Endothelial cell of umbilical vein (primary cell): ENCODE measurements around the gene UGT3A2. TPM values are rescaled to one million over a fixed set of nuclear protein-coding genes. Genes with fewer than 3 reads are reported as not detected.

Experiments
- BruUV-seq: library from RNA; stranded (reverse); fragments of 400-500 nt; replicated peaks from 2 replicates; lab custom pipeline; 2021; lab: Mats Ljungman, UMichigan
- CTCF ChIA-PET: fragments of 300-600, 350-600 bp; sonication (Branson Sonifier 250); formaldehyde crosslinking; loops from one replicate; lab custom pipeline; 2021; ENCODE audit warnings: antibody characterized with exemption, inconsistent platforms; lab: Charles Lee
- POLR2A ChIA-PET: fragments of 300-600, 350-600 bp; sonication (Branson Sonifier 250); formaldehyde crosslinking; loops from one replicate; lab custom pipeline; 2021; ENCODE audit warnings: antibody characterized with exemption, inconsistent platforms; lab: Charles Lee
- DNase-seq: peaks from one replicate; pipeline ENCODE4 v3.0.0-alpha.2; 2011; ENCODE audit warnings: low read depth, low spot score
- FAIRE-seq: peaks from 2 replicates; lab custom pipeline; 2011; peaks lifted over from hg19 to GRCh38; lab: Jason Lieb, UNC
- H2AFZ ChIP-seq: 2 replicates; pipeline ENCODE4 v1.6.0; 2012; ENCODE audit warnings: low read depth, low read length, control low read depth, inconsistent platforms
- H3K27ac ChIP-seq: 2 replicates; pipeline ENCODE4 v1.5.1; 2011; ENCODE audit warnings: low read depth, mild to moderate bottlenecking, control low read depth, low read length, moderate library complexity; ENCODE audit not compliant: insufficient read depth
- H3K27me3 ChIP-seq, 2 experiments: 2 replicates each; pipeline versions ENCODE4 v1.6.0 to v1.6.1; 2011; ENCODE audit warnings: low read length in 2 of 2, mixed read lengths in 1 of 2; ENCODE audit not compliant: control insufficient read depth in 2 of 2, insufficient read depth in 2 of 2
- H3K36me3 ChIP-seq, 2 experiments: 2 replicates in 1 of 2; 3 replicates in 1 of 2; pipeline ENCODE4 v1.5.1; 2011; ENCODE audit warnings: low read length in 2 of 2, mild to moderate bottlenecking in 1 of 2, moderate library complexity in 1 of 2; ENCODE audit not compliant: control insufficient read depth in 2 of 2, insufficient read depth in 2 of 2; ENCODE audit errors: extremely low read depth in 1 of 2
- H3K4me1 ChIP-seq: 3 replicates; pipeline ENCODE4 v1.5.1; 2011; ENCODE audit warnings: mild to moderate bottlenecking, low read length; ENCODE audit not compliant: control insufficient read depth, insufficient read depth; ENCODE audit errors: extremely low read depth
- H3K4me2 ChIP-seq: 2 replicates; pipeline ENCODE4 v1.6.1; 2011; ENCODE audit warnings: low read length, control low read depth, mixed read lengths; ENCODE audit not compliant: insufficient read depth
- H3K4me3 ChIP-seq, 3 experiments: fragments of 200-600 bp in 1 of 3; sonication (generic), shearing (Covaris generic) in 1 of 3; replicated peaks in 1 of 3; 2 replicates each; pipeline ENCODE4 v1.5.1; 2011 to 2016; ENCODE audit warnings: control low read depth in 3 of 3, low read length in 3 of 3, mild to moderate bottlenecking in 2 of 3, inconsistent platforms in 1 of 3, low read depth in 1 of 3, moderate library complexity in 1 of 3; ENCODE audit not compliant: insufficient read depth in 1 of 3
- H3K79me2 ChIP-seq: 2 replicates; pipeline ENCODE4 v1.6.0; 2012; ENCODE audit warnings: low read length, inconsistent platforms; ENCODE audit not compliant: control insufficient read depth, insufficient read depth
- H3K9ac ChIP-seq: replicated peaks from 2 replicates; pipeline ENCODE3; 2011; ENCODE audit warnings: low read length, control low read depth; ENCODE audit not compliant: insufficient read depth; ENCODE audit errors: extremely low read depth
- H3K9me1 ChIP-seq: replicated peaks from 3 replicates; pipeline ENCODE4 v1.6.0; 2011; ENCODE audit warnings: mild to moderate bottlenecking, low read length; ENCODE audit not compliant: control insufficient read depth, insufficient read depth; ENCODE audit errors: extremely low read depth
- H3K9me3 ChIP-seq: replicated peaks from 2 replicates; pipeline ENCODE4 v1.5.1; 2012; ENCODE audit warnings: low read length, inconsistent platforms; ENCODE audit not compliant: control insufficient read depth, insufficient read depth
- H4K20me1 ChIP-seq: replicated peaks from 2 replicates; pipeline ENCODE3; 2011; ENCODE audit warnings: mild to moderate bottlenecking, low read length; ENCODE audit not compliant: control insufficient read depth, insufficient read depth; ENCODE audit errors: extremely low read depth
- EZH2 ChIP-seq: IDR thresholded peaks from 2 replicates; pipeline ENCODE4 v1.6.1; 2012; ENCODE audit warnings: borderline replicate concordance, low read depth, mild to moderate bottlenecking, moderate library complexity, low read length, inconsistent platforms; ENCODE audit not compliant: severe bottlenecking
- FOS ChIP-seq: IDR thresholded peaks from 2 replicates; pipeline ENCODE4 v1.6.1; 2011; ENCODE audit warnings: mild to moderate bottlenecking, low read length, moderate library complexity, borderline replicate concordance; ENCODE audit not compliant: insufficient read depth
- GATA2 ChIP-seq: IDR thresholded peaks from 2 replicates; pipeline ENCODE4 v1.7.0; 2011; ENCODE audit warnings: low read depth, mild to moderate bottlenecking, moderate library complexity, mixed read lengths, low read length; ENCODE audit not compliant: insufficient read length, insufficient read depth
- JUN ChIP-seq: IDR thresholded peaks from 2 replicates; pipeline ENCODE4 v1.6.1; 2011; ENCODE audit warnings: borderline replicate concordance, low read depth; ENCODE audit not compliant: insufficient read length, insufficient read depth
- MYC ChIP-seq: IDR thresholded peaks from one replicate; pipeline ENCODE4 v1.6.1; 2011; ENCODE audit warnings: mild to moderate bottlenecking, low read depth, low read length
- POLR2A ChIP-seq: IDR thresholded peaks from 2 replicates; pipeline ENCODE4 v1.6.1; 2012; ENCODE audit warnings: low read depth, mild to moderate bottlenecking, control low read depth, low read length
- POLR2AphosphoS5 ChIP-seq: IDR thresholded peaks from 2 replicates; pipeline ENCODE4 v1.6.1; 2012; ENCODE audit warnings: low read depth, mild to moderate bottlenecking, control low read depth, low read length, moderate library complexity; ENCODE audit not compliant: insufficient read depth
- dilution Hi-C: fragments of 300-500 bp; cut with MboI; formaldehyde crosslinking; loops from one replicate; pipeline ENCODE4 v1.15.0; 2019; ENCODE audit warnings: low sequenced_read_pairs; ENCODE audit not compliant: extremely low pct_ligation_motif_present
- intact Hi-C: fragments of 100-400 bp; cut with micrococcal nuclease; formaldehyde crosslinking; loops from one replicate; pipeline ENCODE4 v1.10.0; 2022
- polyA plus RNA-seq, 4 experiments: library from polyadenylated mRNA; depleted of rRNA in 3 of 4; stranded (reverse) in 3 of 4; unstranded in 1 of 4; fragments of >200 nt; gene quantifications; 2 replicates each; pipeline versions ENCODE4 v1.2.1 to v1.2.3, GENCODE V29; 2011 to 2012; ENCODE audit warnings: missing spikeins in 1 of 4
- total RNA-seq: library from RNA; stranded (reverse); gene quantifications from 2 replicates; pipeline ENCODE4 v1.2.3, GENCODE V29; 2021
- TF ChIP-seq, protein P1 (sequence below): IDR thresholded peaks from 2 replicates; pipeline ENCODE4 v1.6.1; 2011; ENCODE audit not compliant: insufficient read depth, insufficient read length
- TF ChIP-seq, protein P2 (sequence below), 2 donors: IDR thresholded peaks; 1 replicate in 1 of 2; 2 replicates in 1 of 2; pipeline ENCODE4 v1.5.1; 2011; ENCODE audit warnings: low read length in 2 of 2, mild to moderate bottlenecking in 2 of 2, moderate library complexity in 2 of 2, control low read depth in 1 of 2, inconsistent platforms in 1 of 2, low read depth in 1 of 2; ENCODE audit not compliant: insufficient read depth in 1 of 2; ENCODE audit errors: extremely low read depth in 1 of 2

Gene UGT3A2
- total and polyA plus RNA-seq, 2 donors (not counting 3 experiments of a cell fraction or from before 2014, with no cell fraction given) = not detected

DNA sequence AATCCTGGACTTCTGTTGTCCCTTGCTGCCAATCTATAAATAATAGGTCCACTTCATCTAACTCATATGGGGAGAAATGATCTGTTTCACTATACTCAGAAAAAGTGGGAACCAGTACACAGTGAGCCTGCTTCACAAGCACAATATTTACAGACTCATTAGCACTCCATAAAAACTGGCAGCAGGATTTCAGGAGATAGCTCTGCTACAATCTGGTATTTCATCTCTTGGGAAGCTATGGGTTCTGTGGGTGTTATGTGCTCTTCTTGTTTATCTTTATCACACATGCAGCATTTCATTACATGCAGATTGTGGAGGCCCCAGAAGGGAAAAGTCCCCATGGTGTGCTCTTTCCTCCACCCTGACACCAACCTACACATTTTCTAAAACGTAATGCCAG, 33.2 kb downstream of the UGT3A2 start:
- Histone ChIP-seq H3K27ac (no peak overlapping the region), H3K9me1 (no peaks in the 10 kb centered on the region), H3K4me3 (no peak overlapping the region), H3K36me3 (no peaks in the 10 kb centered on the region), H3K9ac (no peak overlapping the region), H3K27me3 (no peaks in the 10 kb centered on the region), H3K4me2 (no peak overlapping the region), H4K20me1 (no peaks in the 10 kb centered on the region), H3K79me2 (no peaks in the 10 kb centered on the region), H2AFZ (no peak overlapping the region), H3K9me3 (no peaks in the 10 kb centered on the region), H3K4me1 (no peaks in the 10 kb centered on the region)
- dilution Hi-C loops (no loop called here), intact Hi-C loops (no loop called here)
- POLR2A ChIA-PET = no interaction called here
- TF ChIP-seq FOS (no peak), EZH2 (no peak), JUN (no peak), MYC (no peak), POLR2AphosphoS5 (no peak), GATA2 (no peak), POLR2A (no peak)
- TF ChIP-seq, protein P1, sequence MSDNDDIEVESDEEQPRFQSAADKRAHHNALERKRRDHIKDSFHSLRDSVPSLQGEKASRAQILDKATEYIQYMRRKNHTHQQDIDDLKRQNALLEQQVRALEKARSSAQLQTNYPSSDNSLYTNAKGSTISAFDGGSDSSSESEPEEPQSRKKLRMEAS = no peak
- TF ChIP-seq, protein P2, sequence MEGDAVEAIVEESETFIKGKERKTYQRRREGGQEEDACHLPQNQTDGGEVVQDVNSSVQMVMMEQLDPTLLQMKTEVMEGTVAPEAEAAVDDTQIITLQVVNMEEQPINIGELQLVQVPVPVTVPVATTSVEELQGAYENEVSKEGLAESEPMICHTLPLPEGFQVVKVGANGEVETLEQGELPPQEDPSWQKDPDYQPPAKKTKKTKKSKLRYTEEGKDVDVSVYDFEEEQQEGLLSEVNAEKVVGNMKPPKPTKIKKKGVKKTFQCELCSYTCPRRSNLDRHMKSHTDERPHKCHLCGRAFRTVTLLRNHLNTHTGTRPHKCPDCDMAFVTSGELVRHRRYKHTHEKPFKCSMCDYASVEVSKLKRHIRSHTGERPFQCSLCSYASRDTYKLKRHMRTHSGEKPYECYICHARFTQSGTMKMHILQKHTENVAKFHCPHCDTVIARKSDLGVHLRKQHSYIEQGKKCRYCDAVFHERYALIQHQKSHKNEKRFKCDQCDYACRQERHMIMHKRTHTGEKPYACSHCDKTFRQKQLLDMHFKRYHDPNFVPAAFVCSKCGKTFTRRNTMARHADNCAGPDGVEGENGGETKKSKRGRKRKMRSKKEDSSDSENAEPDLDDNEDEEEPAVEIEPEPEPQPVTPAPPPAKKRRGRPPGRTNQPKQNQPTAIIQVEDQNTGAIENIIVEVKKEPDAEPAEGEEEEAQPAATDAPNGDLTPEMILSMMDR (IDR thresholded peaks at IDR 0.05; ENCODE audit: extremely low read depth in 1 of 2, insufficient read depth in 1 of 2, low read depth in 1 of 2, low read length in 2 of 2) = no peak
- FAIRE-seq (no peak), DNase-seq (no peak)
- CTCF ChIA-PET = interaction anchor here (1.1 kb wide), 1 partner anchor 383 kb away, joined by 3 read pairs; no protein-coding TSS in a partner anchor
- no TSS peak for BruUV-seq
